ENCODE data around the gene HIF1AN.
A peak's percentile ranks its signal among the peaks of the same experiment; 100 is the strongest.

Gene HIF1AN

GRCh38 chr10:100535715-100536353, at the start of gene HIF1AN:
HIF1AN (plus strand) TSS chr10:100535943; CDS start chr10:100535959, 16 bp downstream.
- DNase-seq, result peak; percentile 78

GRCh38 chr10:100487529-100487928, 48.2 kb upstream of the HIF1AN start:
- DNase-seq, result no peak

- no peak for DNase-seq
These were observed 46.3 kb upstream of the HIF1AN start for GRCh38 chr10:100489396-100489795.

GRCh38 chr10:100490531-100490930, 45.2 kb upstream of the HIF1AN start:
- DNase-seq, result no peak

- DNase-seq, result no peak
These were observed 39.2 kb upstream of the HIF1AN start for GRCh38 chr10:100496567-100496966.

- DNase-seq, result no peak
These were observed 37.7 kb upstream of the HIF1AN start for GRCh38 chr10:100498059-100498458.

- DNase-seq, result no peak
These were observed 34.3 kb upstream of the HIF1AN start for GRCh38 chr10:100501423-100501822.

- DNase-seq, result no peak
These were observed 32.7 kb upstream of the HIF1AN start for GRCh38 chr10:100502926-100503494.

- no peak for DNase-seq
These were observed 31.6 kb upstream of the HIF1AN start for GRCh38 chr10:100504096-100504495.

- DNase-seq, result no peak
These were observed 30.6 kb upstream of the HIF1AN start for GRCh38 chr10:100505164-100505563.

- no peak for DNase-seq
These were observed 29.0 kb upstream of the HIF1AN start for GRCh38 chr10:100506596-100507356.

GRCh38 chr10:100507357-100507732, 28.4 kb upstream of the HIF1AN start:
- no peak for DNase-seq

GRCh38 chr10:100508266-100508665, 27.5 kb upstream of the HIF1AN start:
- DNase-seq, result no peak

- no peak for DNase-seq
These were observed 27.0 kb upstream of the HIF1AN start for GRCh38 chr10:100508691-100509150.

GRCh38 chr10:100509241-100509840, 26.4 kb upstream of the HIF1AN start:
- peak; percentile 50 for DNase-seq

- peak; percentile 38 for DNase-seq
These were observed 25.0 kb upstream of the HIF1AN start for GRCh38 chr10:100510533-100511308.

GRCh38 chr10:100515612-100516011, 20.1 kb upstream of the HIF1AN start:
- DNase-seq, result no peak

- no peak for DNase-seq
These were observed 18.9 kb upstream of the HIF1AN start for GRCh38 chr10:100516847-100517246.

GRCh38 chr10:100518761-100519241, 16.9 kb upstream of the HIF1AN start:
- peak; percentile 60 for DNase-seq

- DNase-seq, result no peak
These were observed 16.3 kb upstream of the HIF1AN start, which contains the start of gene SEC31B for GRCh38 chr10:100519311-100520051. SEC31B (minus strand) TSS chr10:100519861; CDS start chr10:100516952, 2,909 bp downstream.

- no peak for DNase-seq
These were observed 14.9 kb upstream of the HIF1AN start for GRCh38 chr10:100520811-100521210.

Measured in stimulated activated CD4-positive, alpha-beta T cell treated with anti-CD3 and anti-CD28 coated beads, Interleukin-12 subunit alpha, Interleukin-12 subunit beta, amount 100 ng/mL, for 4 hours (primary cell).